ENCODE measurements around the gene EDIL3.
"Not testable (repeated sequence)": the region's sequence is repeated elsewhere in the genome, so short reads cannot be mapped to it uniquely, and the experiment has no call there.

EDIL3 gene

DNA sequence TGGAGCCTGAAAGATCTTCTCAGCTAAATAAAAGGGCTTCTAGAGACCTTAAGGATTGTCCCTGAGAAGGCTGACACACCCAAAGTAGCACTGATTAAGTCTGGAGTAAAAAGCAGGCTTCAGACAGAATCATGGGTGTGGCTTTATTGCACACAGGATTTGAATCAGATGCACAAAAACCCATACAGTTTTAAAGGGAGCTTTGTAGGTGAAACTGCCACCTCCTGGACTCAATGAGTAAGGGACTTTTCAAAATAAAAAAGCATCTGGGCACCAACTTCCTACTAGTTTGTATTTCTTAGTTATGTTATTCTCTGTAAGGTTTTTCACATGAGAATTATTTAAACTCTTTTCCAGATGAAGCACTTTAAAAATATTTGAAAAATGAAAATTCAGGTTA is 129.4 kb downstream of the EDIL3 start:
- DNase-seq, result no peak

GRCh38 chr5:84253946-84254345 is 130.7 kb downstream of the EDIL3 start:
- DNase-seq, result no peak

GRCh38 chr5:84251503-84251902 is 133.2 kb downstream of the EDIL3 start:
- DNase-seq, result no peak

- no peak for DNase-seq
Measured at GRCh38 chr5:84249918-84250630, 134.6 kb downstream of the EDIL3 start.

GRCh38 chr5:84248013-84248412 is 136.7 kb downstream of the EDIL3 start:
- no peak for DNase-seq

DNA sequence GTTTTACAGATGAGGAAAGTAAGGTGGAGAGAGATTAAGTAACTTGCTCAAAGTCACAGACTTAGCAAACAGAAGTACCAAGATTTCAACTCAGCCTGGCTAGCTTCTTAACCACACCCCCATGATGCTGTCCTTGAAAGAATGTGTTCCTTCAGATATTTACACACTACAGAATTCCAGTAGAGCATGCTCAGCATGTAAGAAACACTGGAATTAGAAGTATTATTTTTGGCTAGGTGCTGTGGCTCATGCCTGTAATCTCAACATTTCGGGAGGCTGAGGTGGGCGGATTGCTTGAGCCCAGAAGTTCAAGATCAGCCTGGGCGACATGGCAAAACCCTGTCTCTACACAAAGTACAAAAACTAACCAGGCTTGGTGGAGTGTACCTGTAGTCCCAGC is 142.4 kb downstream of the EDIL3 start:
- DNase-seq, result no peak

DNA sequence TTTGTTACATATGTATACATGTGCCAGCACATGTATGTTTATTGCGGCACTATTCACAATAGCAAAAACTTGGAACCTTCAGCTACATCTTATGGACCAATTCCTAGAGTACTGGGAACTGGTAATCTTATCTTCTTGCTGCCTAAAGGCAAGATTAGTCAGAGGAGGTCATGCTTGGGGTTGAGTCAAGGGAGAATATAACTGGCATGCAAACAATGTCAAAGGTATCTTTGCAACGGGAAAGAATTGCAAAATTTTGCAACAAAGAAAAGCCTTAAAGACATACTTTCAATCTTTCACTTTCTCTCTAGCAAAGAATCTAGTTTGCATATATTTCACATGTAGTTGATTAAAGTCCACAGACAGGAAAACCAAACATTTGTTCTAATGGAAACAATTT is 145.2 kb downstream of the EDIL3 start:
- DNase-seq, result no peak

- DNase-seq, result no peak
Measured at GRCh38 chr5:84237126-84237525, 147.6 kb downstream of the EDIL3 start.

GRCh38 chr5:84231433-84231832 is 153.2 kb downstream of the EDIL3 start:
- no peak for DNase-seq

- no peak for DNase-seq
Measured at GRCh38 chr5:84229045-84229444, 155.6 kb downstream of the EDIL3 start.

GRCh38 chr5:84228266-84228665 is 156.4 kb downstream of the EDIL3 start:
- DNase-seq, result no peak

- no peak for DNase-seq
Measured at GRCh38 chr5:84227236-84227635, 157.4 kb downstream of the EDIL3 start.

DNA sequence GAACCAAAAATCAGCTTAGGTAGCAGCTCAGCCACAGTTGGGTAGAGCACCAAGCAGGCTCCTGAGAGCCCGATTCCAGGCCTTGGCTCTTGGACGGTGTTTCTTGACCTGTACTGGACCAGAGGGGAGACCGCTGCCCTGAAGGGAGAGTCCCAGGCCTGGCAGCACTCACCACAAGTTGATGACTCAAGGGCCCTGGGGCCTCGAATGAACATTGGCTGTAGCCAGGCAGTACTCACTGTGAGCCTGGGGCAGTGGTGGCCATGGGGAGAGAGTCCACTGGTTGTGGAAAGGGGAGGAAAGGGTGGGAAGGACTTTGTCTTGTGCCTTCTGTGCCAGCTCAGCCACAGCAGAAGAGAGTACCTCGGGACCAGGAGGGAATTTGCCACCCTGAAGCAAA is 166.1 kb downstream of the EDIL3 start:
- no peak for DNase-seq

GRCh38 chr5:84215521-84215920 is 169.2 kb downstream of the EDIL3 start:
- no peak for DNase-seq

DNA sequence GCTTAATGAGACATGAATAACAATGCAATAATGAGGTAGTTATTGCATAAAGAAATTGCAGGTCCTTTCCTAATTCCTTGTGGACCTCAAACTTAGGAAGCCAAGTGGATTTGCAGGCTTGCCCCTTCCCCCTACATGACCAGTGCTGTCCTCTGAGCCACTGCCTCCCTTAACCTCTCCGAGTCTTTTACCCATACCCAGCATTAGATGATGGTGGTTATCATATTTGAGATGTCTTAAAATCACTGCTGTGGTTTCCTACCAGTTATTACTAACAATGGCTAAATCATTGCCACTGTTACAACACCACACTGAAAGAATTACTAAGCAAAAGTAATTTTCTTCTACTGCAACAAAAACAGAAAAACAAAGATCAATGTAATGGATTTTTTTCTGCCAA is 170.8 kb downstream of the EDIL3 start:
- no peak for DNase-seq

GRCh38 chr5:84213212-84213611 is 171.5 kb downstream of the EDIL3 start:
- DNase-seq, result no peak

DNA sequence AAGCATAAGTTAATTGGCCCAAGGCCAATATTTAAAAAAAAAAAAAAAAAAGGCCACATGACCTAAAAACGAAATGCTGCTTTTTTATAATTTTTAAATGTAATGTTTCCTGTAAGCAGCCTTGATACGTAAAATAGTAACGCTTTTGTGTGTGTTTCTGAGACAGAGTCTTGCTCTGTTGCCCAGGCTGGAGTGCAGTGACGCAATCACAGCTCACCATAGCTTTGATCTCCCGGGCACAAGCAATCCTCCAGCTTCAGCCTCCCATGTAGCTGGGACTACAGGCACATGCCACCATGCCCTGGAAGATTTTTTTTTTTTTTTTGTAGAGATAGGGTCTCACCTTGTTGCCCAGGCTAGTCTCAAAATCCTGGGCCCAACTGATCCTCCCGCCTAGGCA is 179.9 kb downstream of the EDIL3 start:
- no peak for DNase-seq

GRCh38 chr5:84202136-84202535 is 182.5 kb downstream of the EDIL3 start:
- no peak for DNase-seq

- DNase-seq, result no peak
Measured at GRCh38 chr5:84197538-84197937, 187.1 kb downstream of the EDIL3 start.

DNA sequence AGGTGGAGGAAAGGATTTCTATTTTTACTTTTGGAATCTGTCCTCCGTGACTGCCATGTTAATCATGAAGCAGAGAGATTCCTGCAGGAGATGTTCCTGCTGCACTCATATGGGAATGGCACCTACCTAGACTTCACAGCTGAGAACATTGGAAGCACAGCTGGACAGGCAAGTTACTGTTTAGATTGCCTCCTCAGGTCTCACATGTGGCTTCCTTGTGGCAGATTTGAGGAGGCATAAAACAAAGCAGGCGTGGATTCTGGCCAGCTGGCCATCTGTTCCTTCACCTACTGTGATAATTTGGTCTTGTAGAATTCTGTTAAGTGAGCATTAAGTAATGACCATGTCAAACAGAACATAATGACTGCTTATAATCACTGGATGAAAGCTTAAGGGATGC is 193.4 kb downstream of the EDIL3 start:
- DNase-seq, result no peak

DNA sequence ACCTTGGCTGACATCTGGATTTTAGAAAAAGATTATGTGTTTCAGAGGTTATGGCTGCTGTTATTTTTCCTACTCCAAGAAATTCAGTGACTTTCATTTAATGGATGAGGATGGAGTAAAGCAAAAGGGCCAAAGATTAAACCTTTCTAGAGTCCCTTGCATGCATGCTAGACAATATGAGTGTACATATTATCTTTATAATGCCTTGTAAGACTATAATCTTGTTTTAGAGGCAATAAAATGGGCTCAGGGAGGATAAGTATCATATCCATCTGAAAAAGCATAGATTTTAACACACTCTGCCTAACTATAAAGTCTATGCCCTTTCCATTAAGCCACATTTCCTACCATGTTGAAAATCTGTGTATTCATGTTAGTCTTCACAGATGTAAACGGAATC is 199.8 kb downstream of the EDIL3 start:
- DNase-seq, result no peak

DNA sequence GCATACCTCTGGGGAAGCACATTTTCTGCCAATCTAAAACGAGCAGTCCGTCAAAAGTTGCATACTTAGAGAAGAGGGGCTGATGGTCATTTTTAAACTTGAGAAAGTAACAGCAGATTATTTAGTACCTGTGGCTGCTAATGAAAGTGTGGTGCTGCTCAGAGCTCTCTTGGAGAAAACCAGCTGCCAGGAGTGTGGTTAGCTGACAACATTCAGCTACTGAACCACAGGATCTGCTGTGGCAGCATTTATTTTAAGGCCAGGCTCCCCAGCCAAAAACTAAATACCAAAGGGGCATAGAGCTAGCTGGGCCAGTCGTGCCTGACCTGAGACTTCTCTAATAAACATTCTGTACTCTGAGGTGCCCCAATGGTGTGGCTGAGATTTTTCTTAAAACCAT is 203.6 kb downstream of the EDIL3 start:
- DNase-seq, result no peak

- no peak for DNase-seq
Measured at GRCh38 chr5:84168841-84169240, 215.8 kb downstream of the EDIL3 start.

DNA sequence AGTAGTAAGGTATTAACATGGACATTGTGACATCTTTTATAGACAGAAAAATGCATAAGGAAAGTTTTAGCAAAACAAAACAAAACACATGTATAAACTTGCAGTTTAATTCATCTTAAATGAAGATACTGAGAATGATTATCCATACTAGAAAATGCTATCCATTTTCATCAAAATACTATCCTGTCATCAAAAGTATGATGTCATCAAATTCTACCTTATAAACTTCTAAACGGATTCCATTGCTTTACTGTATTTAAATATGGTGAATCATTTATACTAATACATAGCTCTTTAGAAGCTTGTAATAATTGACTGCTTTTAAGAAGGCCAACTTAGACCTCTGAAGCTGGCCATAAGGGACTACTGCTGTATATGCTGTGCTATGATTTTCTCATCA is 221.0 kb downstream of the EDIL3 start:
- DNase-seq, result no peak

DNA sequence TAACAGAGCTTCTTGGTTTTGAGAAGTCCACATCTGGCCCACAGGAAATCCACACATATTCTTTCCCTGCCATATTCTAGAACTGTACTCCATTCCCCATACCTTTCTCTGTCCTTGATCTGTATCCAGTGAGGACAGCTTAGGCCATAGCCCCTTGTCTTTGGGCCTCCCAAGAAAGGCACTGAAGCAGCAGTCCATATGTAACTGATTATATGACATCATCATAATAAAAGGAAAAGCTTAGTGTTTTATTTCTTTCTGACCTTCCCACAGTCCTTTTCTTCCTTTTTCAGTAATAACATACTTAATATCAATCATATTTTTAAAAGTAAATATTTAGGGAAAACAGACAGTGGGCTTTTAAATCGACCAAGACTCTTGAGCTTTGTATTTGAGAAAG is 222.0 kb downstream of the EDIL3 start:
- no peak for DNase-seq

- not testable (repeated sequence) for DNase-seq
Measured at GRCh38 chr5:84160650-84161049, 224.0 kb downstream of the EDIL3 start.

Measured in bone marrow (tissue), 2 donors.